Measurements from ENCODE around the gene CDC16. TPM values are rescaled to one million over a fixed set of nuclear protein-coding genes. Genes with fewer than 3 reads are reported as not detected.

Gene CDC16
- total and polyA plus RNA-seq, 2 of the 13 experiments (the other 11 are each of a cell fraction or from before 2014, with no cell fraction given): 24.2 to 60.9 TPM

DNA sequence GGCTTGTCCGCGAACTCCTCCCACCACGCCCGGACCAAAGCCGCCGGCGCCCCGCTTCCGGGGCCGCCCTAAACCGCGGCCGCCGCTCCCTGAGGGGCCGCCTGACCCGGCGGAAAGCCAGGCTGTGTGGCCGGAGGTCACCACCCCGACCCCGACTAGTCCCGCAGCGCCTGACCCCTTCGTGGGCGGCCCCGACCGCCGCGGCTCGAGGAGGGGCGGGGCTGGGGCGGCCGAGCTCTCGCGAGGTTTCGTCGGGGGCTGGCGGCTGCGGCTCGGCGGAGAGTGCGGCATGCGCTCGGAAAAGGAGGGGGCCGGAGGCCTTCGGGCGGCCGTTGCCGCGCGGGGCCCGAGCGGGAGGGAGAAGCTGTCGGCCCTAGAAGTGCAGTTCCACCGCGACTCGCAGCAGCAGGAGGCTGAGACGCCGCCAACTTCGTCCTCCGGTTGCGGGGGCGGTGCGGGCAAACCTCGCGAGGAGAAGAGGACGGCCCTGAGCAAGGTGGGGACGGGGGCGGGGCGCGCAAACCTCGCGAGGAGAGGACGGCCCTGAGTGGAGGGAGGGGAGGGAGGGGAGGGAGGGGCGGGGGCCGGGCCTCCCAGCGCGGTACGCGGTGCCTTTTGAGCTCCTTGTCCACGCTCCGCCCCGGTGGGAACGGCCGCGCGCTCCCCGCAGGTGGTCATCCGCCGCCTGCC lies 46.8 kb downstream of the CDC16 start, which contains the start of gene UPF3A (continued):
- TF ChIP-seq, protein P1, sequence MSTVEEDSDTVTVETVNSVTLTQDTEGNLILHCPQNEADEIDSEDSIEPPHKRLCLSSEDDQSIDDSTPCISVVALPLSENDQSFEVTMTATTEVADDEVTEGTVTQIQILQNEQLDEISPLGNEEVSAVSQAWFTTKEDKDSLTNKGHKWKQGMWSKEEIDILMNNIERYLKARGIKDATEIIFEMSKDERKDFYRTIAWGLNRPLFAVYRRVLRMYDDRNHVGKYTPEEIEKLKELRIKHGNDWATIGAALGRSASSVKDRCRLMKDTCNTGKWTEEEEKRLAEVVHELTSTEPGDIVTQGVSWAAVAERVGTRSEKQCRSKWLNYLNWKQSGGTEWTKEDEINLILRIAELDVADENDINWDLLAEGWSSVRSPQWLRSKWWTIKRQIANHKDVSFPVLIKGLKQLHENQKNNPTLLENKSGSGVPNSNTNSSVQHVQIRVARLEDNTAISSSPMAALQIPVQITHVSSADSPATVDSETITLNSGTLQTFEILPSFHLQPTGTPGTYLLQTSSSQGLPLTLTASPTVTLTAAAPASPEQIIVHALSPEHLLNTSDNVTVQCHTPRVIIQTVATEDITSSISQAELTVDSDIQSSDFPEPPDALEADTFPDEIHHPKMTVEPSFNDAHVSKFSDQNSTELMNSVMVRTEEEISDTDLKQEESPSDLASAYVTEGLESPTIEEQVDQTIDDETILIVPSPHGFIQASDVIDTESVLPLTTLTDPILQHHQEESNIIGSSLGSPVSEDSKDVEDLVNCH (CRISPR knock-in tag; IDR thresholded peaks at IDR 0.05): no peak
- TF ChIP-seq ZNF136 (CRISPR knock-in tag; IDR thresholded peaks at IDR 0.05; ENCODE audit: low read depth) (no peak), ZNF234 (CRISPR knock-in tag; conservative IDR thresholded peaks at IDR 0.05) (peak; percentile 84; the same call in 1 of the 2 replicates), ZNF235 (CRISPR knock-in tag; IDR thresholded peaks at IDR 0.05; ENCODE audit: borderline replicate concordance) (peak; percentile 64; the same call in 1 of the 2 replicates), KLF12 (CRISPR knock-in tag; IDR thresholded peaks at IDR 0.05; ENCODE audit: borderline replicate concordance) (peak; percentile 49), TOE1 (CRISPR knock-in tag; IDR thresholded peaks at IDR 0.05) (no peak), KLF6 (CRISPR knock-in tag; IDR thresholded peaks at IDR 0.05) (peak; percentile 29; the same call in 1 of the 2 replicates), HNF1A (IDR thresholded peaks at IDR 0.05; ENCODE audit: low read depth) (no peak), HNF1A (CRISPR knock-in tag; IDR thresholded peaks at IDR 0.05; ENCODE audit: borderline replicate concordance) (peak; percentile 18; the same call in 1 of the 2 replicates), MYC (CRISPR knock-in tag; IDR thresholded peaks at IDR 0.05; ENCODE audit: borderline replicate concordance) (peak; percentile 72), SALL2 (CRISPR knock-in tag; IDR thresholded peaks at IDR 0.05) (peak; percentile 51; the same call in 1 of the 2 replicates), ZNF510 (CRISPR knock-in tag; IDR thresholded peaks at IDR 0.05; ENCODE audit: low read depth) (no peak), CCAR2 (optimal IDR thresholded peaks at IDR 0.05; ENCODE audit: low read depth, low read length) (no peak), THAP9 (CRISPR knock-in tag; IDR thresholded peaks at IDR 0.05; ENCODE audit: borderline replicate concordance) (no peak)
- TF ChIP-seq, protein P2, sequence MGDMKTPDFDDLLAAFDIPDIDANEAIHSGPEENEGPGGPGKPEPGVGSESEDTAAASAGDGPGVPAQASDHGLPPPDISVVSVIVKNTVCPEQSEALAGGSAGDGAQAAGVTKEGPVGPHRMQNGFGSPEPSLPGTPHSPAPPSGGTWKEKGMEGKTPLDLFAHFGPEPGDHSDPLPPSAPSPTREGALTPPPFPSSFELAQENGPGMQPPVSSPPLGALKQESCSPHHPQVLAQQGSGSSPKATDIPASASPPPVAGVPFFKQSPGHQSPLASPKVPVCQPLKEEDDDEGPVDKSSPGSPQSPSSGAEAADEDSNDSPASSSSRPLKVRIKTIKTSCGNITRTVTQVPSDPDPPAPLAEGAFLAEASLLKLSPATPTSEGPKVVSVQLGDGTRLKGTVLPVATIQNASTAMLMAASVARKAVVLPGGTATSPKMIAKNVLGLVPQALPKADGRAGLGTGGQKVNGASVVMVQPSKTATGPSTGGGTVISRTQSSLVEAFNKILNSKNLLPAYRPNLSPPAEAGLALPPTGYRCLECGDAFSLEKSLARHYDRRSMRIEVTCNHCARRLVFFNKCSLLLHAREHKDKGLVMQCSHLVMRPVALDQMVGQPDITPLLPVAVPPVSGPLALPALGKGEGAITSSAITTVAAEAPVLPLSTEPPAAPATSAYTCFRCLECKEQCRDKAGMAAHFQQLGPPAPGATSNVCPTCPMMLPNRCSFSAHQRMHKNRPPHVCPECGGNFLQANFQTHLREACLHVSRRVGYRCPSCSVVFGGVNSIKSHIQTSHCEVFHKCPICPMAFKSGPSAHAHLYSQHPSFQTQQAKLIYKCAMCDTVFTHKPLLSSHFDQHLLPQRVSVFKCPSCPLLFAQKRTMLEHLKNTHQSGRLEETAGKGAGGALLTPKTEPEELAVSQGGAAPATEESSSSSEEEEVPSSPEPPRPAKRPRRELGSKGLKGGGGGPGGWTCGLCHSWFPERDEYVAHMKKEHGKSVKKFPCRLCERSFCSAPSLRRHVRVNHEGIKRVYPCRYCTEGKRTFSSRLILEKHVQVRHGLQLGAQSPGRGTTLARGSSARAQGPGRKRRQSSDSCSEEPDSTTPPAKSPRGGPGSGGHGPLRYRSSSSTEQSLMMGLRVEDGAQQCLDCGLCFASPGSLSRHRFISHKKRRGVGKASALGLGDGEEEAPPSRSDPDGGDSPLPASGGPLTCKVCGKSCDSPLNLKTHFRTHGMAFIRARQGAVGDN (CRISPR knock-in tag; IDR thresholded peaks at IDR 0.05): peak; percentile 88
